Activated effector memory CD4-positive, alpha-beta T cell treated with Interleukin-2 at 50 U/mL for 16 hours (primary cell): ENCODE data around the gene POLDIP2.

Experiments
- DNase-seq: peaks from one replicate; pipeline ENCODE4 v3.0.0-alpha.2; 2020

POLDIP2 gene

GRCh38 chr17:28335201-28335958 is 21.9 kb downstream of the POLDIP2 start, which contains the start of the genes IFT20 and TNFAIP1:
TSS of gene IFT20 (minus strand) at chr17:28335472. CDS start at chr17:28331985, 3,487 bp downstream.
TSS of gene TNFAIP1 (plus strand) at chr17:28335761. CDS start at chr17:28339522, 3,761 bp downstream.
- peak; percentile 96 for DNase-seq

- no peak for DNase-seq
Observed at GRCh38 chr17:28334666-28335200, 22.6 kb downstream of the POLDIP2 start.

- no peak for DNase-seq
Observed at GRCh38 chr17:28334171-28334570, 23.2 kb downstream of the POLDIP2 start.

- no peak for DNase-seq
Observed at GRCh38 chr17:28333083-28333746, 24.1 kb downstream of the POLDIP2 start.

GRCh38 chr17:28331891-28332420 is 25.4 kb downstream of the POLDIP2 start:
- no peak for DNase-seq

GRCh38 chr17:28330671-28331070 is 26.7 kb downstream of the POLDIP2 start:
- no peak for DNase-seq

DNA sequence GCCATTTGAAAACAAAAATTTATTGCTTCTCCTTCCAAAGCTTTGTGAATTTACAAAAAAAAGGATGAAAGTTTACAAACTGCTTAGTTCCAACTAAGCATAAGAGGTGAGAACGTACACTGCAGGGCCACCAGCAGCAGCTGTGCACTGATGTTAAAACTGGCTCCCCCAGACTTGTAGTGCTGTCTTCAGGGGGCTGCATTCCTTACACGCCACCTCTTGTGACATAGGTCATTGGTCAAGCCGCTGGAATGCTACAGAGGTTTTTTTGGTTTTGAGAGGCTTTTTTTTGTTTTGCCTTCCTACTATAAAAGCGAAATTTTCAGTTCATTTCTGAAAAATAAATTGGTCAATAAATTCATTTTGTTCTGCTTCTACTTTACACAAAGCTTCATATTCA is 29.0 kb downstream of the POLDIP2 start:
- DNase-seq = no peak

DNA sequence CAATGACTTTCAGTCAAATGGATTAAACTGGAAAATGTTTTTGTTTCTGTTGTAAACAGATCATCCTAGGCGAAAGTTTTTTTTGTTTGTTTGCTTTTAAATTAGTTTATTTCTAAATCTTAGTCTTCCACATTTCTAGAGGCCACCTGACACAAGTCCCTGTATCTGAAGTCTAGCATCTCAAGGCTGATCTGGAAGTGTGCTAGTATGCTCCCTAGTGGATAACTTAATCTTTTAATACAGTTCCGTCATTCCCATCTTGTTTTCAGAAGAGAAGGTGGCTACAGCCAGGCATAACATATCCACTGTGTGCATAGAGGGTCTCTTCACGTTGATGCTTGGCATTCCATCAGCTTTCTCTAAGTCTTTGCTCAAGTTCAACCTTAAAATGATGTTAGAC is 29.6 kb downstream of the POLDIP2 start:
- DNase-seq = no peak

- no peak for DNase-seq
Observed at GRCh38 chr17:28327031-28327607, 30.2 kb downstream of the POLDIP2 start.

- DNase-seq = no peak
Observed at GRCh38 chr17:28326114-28326513, 31.2 kb downstream of the POLDIP2 start.

- no peak for DNase-seq
Observed at GRCh38 chr17:28325211-28325610, 32.1 kb downstream of the POLDIP2 start.

DNA sequence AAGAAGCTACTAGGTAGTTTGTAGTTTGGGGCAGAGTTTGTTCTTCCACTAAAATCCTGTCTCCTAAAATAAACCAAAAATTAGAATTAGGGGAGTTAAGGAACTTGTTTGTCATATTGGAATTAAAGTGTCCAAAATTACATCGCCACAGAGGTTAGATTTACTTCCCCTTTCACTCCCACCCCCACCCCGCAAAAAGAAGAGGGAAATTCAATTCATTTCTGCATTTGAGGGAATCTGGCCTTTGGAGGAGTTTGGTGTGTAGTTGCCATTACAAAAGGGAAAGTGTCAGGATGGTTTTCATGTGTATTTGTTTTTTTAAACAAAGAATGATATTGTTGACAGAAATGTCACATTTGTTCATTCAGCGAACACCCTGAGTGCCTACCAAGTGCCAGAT is 32.5 kb downstream of the POLDIP2 start:
- no peak for DNase-seq

DNA sequence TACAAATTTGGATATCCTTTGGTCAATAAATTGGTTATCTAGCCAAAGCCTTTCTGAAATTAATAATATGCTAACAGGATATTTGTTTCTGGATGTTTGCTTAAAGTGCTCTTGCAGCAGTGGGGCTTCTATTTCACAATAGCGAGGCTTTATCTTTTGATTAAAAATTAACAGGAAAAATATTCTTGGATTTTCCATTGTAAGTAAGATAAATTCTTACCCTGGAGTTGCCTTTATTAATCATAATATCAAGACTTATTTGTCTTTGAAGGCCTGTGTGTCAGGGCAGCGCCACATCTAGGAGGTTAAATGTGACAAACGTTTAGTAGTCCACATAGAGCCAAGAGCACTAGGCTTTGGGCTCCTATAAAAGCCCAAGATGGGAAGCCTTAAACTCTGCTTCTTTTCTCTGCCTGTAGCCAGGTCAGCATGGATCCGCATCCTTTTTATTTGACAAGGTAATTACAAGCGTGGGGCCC is 33.0 kb downstream of the POLDIP2 start:
- no peak for DNase-seq

GRCh38 chr17:28320215-28321061 is 36.9 kb downstream of the POLDIP2 start:
- DNase-seq = no peak

DNA sequence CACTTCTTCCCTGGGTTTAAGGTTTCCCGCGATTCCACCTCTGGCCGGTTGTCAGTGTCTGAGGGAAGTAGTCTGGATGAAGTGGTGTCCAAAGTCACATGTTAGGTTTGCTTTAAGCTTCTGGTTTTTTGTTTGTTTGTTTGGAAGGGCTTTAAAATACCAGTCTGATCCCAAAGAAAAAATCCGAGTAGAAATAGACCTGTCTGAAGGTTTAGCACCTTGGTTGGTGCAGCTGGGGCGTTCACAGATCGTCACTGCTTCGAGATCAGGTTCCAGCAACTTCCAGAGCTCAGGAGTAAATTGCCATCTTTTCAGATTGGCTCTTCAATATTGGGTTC is 37.8 kb downstream of the POLDIP2 start:
- DNase-seq = no peak

DNA sequence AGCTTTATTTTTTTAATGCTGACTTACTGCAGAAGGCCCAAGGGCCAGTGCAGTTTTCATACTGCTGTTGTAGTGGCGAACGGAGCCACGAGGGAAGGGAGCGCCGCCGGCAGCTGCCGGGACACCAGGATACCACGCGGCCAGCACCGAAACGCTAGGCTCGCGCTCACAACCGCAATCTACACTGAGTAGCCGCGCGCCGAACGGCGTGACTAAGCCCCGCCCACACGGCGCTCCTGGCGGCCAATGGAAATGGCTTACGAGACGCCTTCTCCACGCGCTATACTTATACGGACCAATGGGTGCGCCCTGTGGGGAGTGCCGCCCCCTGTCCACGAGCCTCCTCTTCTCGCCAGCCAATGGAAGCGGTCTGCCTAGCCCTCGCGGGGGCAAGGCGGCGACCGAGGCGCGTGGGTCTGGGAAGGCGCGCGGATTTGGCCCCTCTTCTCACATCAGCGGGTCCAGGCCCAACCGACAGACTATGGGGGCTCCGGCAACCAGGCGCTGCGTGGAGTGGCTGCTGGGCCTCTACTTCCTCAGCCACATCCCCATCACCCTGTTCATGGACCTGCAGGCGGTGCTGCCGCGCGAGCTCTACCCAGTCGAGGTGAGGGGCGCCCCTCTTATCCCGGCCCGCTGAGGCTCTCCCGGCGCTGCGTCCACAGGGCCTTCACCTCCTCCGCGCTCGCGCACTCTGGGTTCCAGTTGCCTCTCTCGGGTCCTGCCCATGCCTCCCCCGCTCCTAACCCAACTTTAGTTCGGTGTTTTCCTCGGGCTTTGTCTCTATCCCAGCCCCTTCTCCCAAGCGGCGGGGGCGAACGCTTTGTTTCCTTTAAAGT is 38.3 kb downstream of the POLDIP2 start, which contains the start of gene TMEM97:
Gene TMEM97 (plus strand): TSS at position 442 of the 839 bp plus-strand sequence. CDS start 40 bp downstream, at position 482.
- peak; percentile 92 for DNase-seq

- DNase-seq = no peak
Observed at GRCh38 chr17:28317966-28318758, 39.2 kb downstream of the POLDIP2 start.

DNA sequence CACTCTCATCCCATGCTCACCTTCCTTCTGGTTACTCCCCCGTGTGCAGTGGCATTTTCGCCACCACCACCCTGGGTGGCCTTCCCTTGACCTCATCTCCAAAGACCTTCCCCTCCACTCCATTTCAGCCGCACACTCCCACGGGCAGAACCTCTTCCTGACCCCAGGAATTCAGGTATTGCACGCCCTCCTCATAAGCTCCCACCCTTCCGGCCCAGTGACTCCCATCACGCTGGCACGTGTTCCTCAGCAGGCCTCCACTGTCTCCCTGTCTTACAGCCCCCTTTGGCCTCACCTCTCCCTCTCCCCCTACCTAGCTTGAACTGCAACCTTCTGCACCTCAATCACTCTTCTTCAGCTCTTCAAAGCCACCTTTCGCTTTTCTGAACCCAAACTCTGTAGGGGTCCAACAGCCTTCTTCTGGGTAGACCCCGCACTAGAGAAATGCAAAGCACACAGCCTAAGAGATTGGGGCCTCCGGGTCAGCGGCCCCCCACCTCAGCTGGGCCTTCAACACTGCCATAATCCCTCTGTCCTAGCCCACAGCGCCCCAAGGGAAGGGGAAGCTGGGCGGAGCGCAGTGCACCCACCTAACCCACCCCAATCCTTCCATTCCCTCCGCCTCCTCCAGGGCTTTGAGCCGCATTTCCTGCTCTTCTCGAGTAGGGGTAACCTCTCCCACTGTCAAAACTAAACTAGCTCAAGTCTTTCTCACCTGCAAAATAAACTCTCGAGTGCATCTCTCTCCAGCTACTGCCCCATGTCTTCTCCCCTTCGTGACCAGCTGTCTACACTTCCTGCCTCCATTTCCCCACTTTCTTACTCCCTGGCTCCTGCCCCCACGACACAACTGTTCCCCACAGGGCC is 40.0 kb downstream of the POLDIP2 start:
- no peak for DNase-seq
